Karpas-422 (cell line): ENCODE results near the gene BAHCC1. TPM values are rescaled to one million over a fixed set of nuclear protein-coding genes. Genes with fewer than 3 reads are reported as not detected.
"Not testable (repeated sequence)": the region's sequence is repeated elsewhere in the genome, so short reads cannot be mapped to it uniquely, and the experiment has no call there.

ENCODE experiments used
- DNase-seq: peaks from one replicate; pipeline ENCODE4 v3.0.0-alpha.2; 2015
- H2AFZ ChIP-seq: fragments of 200-600 bp; sonication (generic); 2 replicates; pipeline ENCODE4 v1.6.1; 2014; ENCODE audit warnings: antibody characterized with exemption, low read length, mixed read lengths
- H3K27ac ChIP-seq: fragments of 200-600 bp; sonication (generic); 2 replicates; pipeline ENCODE4 v1.5.1; 2014; ENCODE audit warnings: mild to moderate bottlenecking, low read length, moderate library complexity
- H3K27me3 ChIP-seq: fragments of 200-600 bp; sonication (generic); 2 replicates; pipeline ENCODE4 v1.6.1; 2014; ENCODE audit warnings: low read length, mixed read lengths
- H3K36me3 ChIP-seq: fragments of 200-600 bp; sonication (generic); 2 replicates; pipeline ENCODE4 v1.6.1; 2014; ENCODE audit warnings: low read length, mixed read lengths; ENCODE audit not compliant: insufficient read depth
- H3K4me1 ChIP-seq: fragments of 200-600 bp; sonication (generic); 2 replicates; pipeline ENCODE4 v1.6.1; 2014; ENCODE audit warnings: mild to moderate bottlenecking, low read length, mixed read lengths
- H3K4me2 ChIP-seq: fragments of 200-600 bp; sonication (generic); 2 replicates; pipeline ENCODE4 v1.6.1; 2014; ENCODE audit warnings: low read length, low read depth, mild to moderate bottlenecking; ENCODE audit not compliant: poor library complexity, severe bottlenecking
- H3K4me3 ChIP-seq: fragments of 200-600 bp; sonication (generic); 2 replicates; pipeline ENCODE4 v1.5.1; 2014; ENCODE audit warnings: mild to moderate bottlenecking, antibody characterized with exemption, low read length, mixed read lengths
- H3K79me2 ChIP-seq: fragments of 200-600 bp; sonication (generic); 2 replicates; pipeline ENCODE4 v1.6.1; 2014; ENCODE audit warnings: mild to moderate bottlenecking, low read length, mixed read lengths
- H3K9ac ChIP-seq: fragments of 200-600 bp; sonication (generic); 2 replicates; pipeline ENCODE4 v1.6.0; 2014; ENCODE audit warnings: low read length
- H3K9me2 ChIP-seq: fragments of 200-600 bp; sonication (generic), shearing (Covaris generic); replicated peaks from 2 replicates; pipeline ENCODE4 v1.6.0; 2014; ENCODE audit warnings: mild to moderate bottlenecking, low read length, moderate library complexity; ENCODE audit not compliant: insufficient read depth
- H3K9me3 ChIP-seq: fragments of 300-700, 200-600 bp; sonication (generic); 2 replicates; pipeline ENCODE4 v1.6.1; 2014; ENCODE audit warnings: low read length, mixed read lengths
- H4K20me1 ChIP-seq: fragments of 200-600 bp; sonication (generic); 2 replicates; pipeline ENCODE4 v1.6.1; 2014; ENCODE audit warnings: mild to moderate bottlenecking, antibody characterized with exemption, low read length, low read depth; ENCODE audit not compliant: insufficient read depth
- total RNA-seq: library from RNA; depleted of rRNA; stranded (reverse); fragments of >200 nt; shearing (Covaris generic); gene quantifications from 2 replicates; pipeline ENCODE4 v1.2.3, GENCODE V29; 2014; ENCODE audit warnings: low replicate concordance

BAHCC1 gene
- total RNA-seq, 1 experiment from 2014 or later = not detected

- DNase-seq, H3K79me2 ChIP-seq, H3K4me3 ChIP-seq, H3K9me2 ChIP-seq, H3K36me3 ChIP-seq, H3K27me3 ChIP-seq, H3K4me2 ChIP-seq, H4K20me1 ChIP-seq, H3K9me3 ChIP-seq, H2AFZ ChIP-seq, H3K4me1 ChIP-seq, H3K27ac ChIP-seq, H3K9ac ChIP-seq: not testable (repeated sequence)
These were observed 43.8 kb upstream of the BAHCC1 start for GRCh38 chr17:81351329-81352052.

GRCh38 chr17:81352056-81352455 is 43.2 kb upstream of the BAHCC1 start:
- H3K36me3 ChIP-seq, H3K4me2 ChIP-seq, H2AFZ ChIP-seq, H3K27ac ChIP-seq, H3K4me1 ChIP-seq, H3K9me3 ChIP-seq, H4K20me1 ChIP-seq, DNase-seq, H3K27me3 ChIP-seq, H3K79me2 ChIP-seq, H3K9me2 ChIP-seq, H3K9ac ChIP-seq, H3K4me3 ChIP-seq: not testable (repeated sequence)

GRCh38 chr17:81354252-81354953 is 40.9 kb upstream of the BAHCC1 start:
- Histone ChIP-seq H3K79me2 (no peaks in the 10 kb centered on the region), H3K36me3 (no peaks in the 10 kb centered on the region), H3K9me3 (no peaks in the 10 kb centered on the region), H3K9ac (no peak overlapping the region), H3K27ac (no peak overlapping the region), H3K27me3 (no peaks in the 10 kb centered on the region), H3K9me2 (no peaks in the 10 kb centered on the region), H2AFZ (no peak overlapping the region), H3K4me3 (no peak overlapping the region), H3K4me2 (no peak overlapping the region), H3K4me1 (no peaks in the 10 kb centered on the region), H4K20me1 (no peaks in the 10 kb centered on the region)
- DNase-seq = no peak

- no peaks in the 10 kb centered on the region for H3K27me3 ChIP-seq
- H3K9me2 ChIP-seq = no peaks in the 10 kb centered on the region
- no peaks in the 10 kb centered on the region for H3K36me3 ChIP-seq
- no peak for DNase-seq
- H3K4me3 ChIP-seq = no peak overlapping the region
- no peaks in the 10 kb centered on the region for H3K4me1 ChIP-seq
- no peak overlapping the region for H3K27ac ChIP-seq
- H3K9ac ChIP-seq = no peak overlapping the region
- H2AFZ ChIP-seq = no peak overlapping the region
- no peaks in the 10 kb centered on the region for H4K20me1 ChIP-seq
- H3K9me3 ChIP-seq = no peaks in the 10 kb centered on the region
- no peak overlapping the region for H3K4me2 ChIP-seq
- no peaks in the 10 kb centered on the region for H3K79me2 ChIP-seq
These were observed 40.3 kb upstream of the BAHCC1 start for GRCh38 chr17:81354954-81355347.

GRCh38 chr17:81359218-81359617 is 36.0 kb upstream of the BAHCC1 start:
- Histone ChIP-seq H3K27ac (no peak overlapping the region), H3K4me2 (no peak overlapping the region), H2AFZ (no peak overlapping the region), H3K4me3 (no peak overlapping the region), H3K9me3 (no peaks in the 10 kb centered on the region), H3K9ac (no peak overlapping the region), H3K9me2 (no peaks in the 10 kb centered on the region), H4K20me1 (no peaks in the 10 kb centered on the region), H3K36me3 (no peaks in the 10 kb centered on the region), H3K27me3 (no peaks in the 10 kb centered on the region), H3K4me1 (no peaks in the 10 kb centered on the region), H3K79me2 (no peaks in the 10 kb centered on the region)
- DNase-seq = no peak

- not testable (repeated sequence) for H2AFZ ChIP-seq
These were observed 33.3 kb upstream of the BAHCC1 start for GRCh38 chr17:81362001-81362400.

GRCh38 chr17:81364278-81365147 is 30.7 kb upstream of the BAHCC1 start:
- no peak for DNase-seq
- Histone ChIP-seq H2AFZ (no peak overlapping the region), H3K9ac (no peak overlapping the region), H3K27ac (no peak overlapping the region), H3K9me2 (no peaks in the 10 kb centered on the region), H3K4me2 (no peak overlapping the region), H4K20me1 (no peaks in the 10 kb centered on the region), H3K79me2 (no peaks in the 10 kb centered on the region), H3K27me3 (no peaks in the 10 kb centered on the region), H3K36me3 (no peaks in the 10 kb centered on the region), H3K4me3 (no peak overlapping the region), H3K4me1 (peaks cover 9% of the 10 kb centered on the region), H3K9me3 (no peaks in the 10 kb centered on the region)

More at GRCh38 chr17:81362001-81362400, 33.3 kb upstream of the BAHCC1 start:
- not testable (repeated sequence) for H3K79me2 ChIP-seq, H3K4me2 ChIP-seq, H3K27me3 ChIP-seq, DNase-seq, H3K4me1 ChIP-seq, H3K27ac ChIP-seq, H4K20me1 ChIP-seq, H3K9me2 ChIP-seq, H3K36me3 ChIP-seq, H3K4me3 ChIP-seq, H3K9me3 ChIP-seq, H3K9ac ChIP-seq

- peaks cover 9% of the 10 kb centered on the region for H3K4me1 ChIP-seq
- DNase-seq = no peak
- H3K9ac ChIP-seq = no peak overlapping the region
- no peaks in the 10 kb centered on the region for H4K20me1 ChIP-seq
- no peaks in the 10 kb centered on the region for H3K36me3 ChIP-seq
- no peak overlapping the region for H2AFZ ChIP-seq
- no peak overlapping the region for H3K27ac ChIP-seq
- H3K9me3 ChIP-seq = no peaks in the 10 kb centered on the region
- H3K79me2 ChIP-seq = no peaks in the 10 kb centered on the region
- H3K27me3 ChIP-seq = no peaks in the 10 kb centered on the region
- no peak overlapping the region for H3K4me3 ChIP-seq
- H3K4me2 ChIP-seq = no peak overlapping the region
- H3K9me2 ChIP-seq = no peaks in the 10 kb centered on the region
These were observed 30.1 kb upstream of the BAHCC1 start for GRCh38 chr17:81365148-81365600.
